Stimulated activated CD4-positive, alpha-beta T cell treated with anti-CD3 and anti-CD28 coated beads, Interleukin-15, amount 100 ng/mL, for 48 hours (primary cell): Measurements from ENCODE around the gene KANK3.
A peak's percentile ranks its signal among the peaks of the same experiment; 100 is the strongest.
"Not testable (repeated sequence)": the region's sequence is repeated elsewhere in the genome, so short reads cannot be mapped to it uniquely, and the experiment has no call there.

ENCODE experiments used
- DNase-seq, 2 donors: peaks; one replicate each; pipeline ENCODE4 v3.0.0-alpha.2; 2020; ENCODE audit warnings: low read depth in 2 of 2

The KANK3 gene

GRCh38 chr19:8318835-8319234 lies 24.2 kb downstream of the KANK3 start:
- not testable (repeated sequence) for DNase-seq

DNA sequence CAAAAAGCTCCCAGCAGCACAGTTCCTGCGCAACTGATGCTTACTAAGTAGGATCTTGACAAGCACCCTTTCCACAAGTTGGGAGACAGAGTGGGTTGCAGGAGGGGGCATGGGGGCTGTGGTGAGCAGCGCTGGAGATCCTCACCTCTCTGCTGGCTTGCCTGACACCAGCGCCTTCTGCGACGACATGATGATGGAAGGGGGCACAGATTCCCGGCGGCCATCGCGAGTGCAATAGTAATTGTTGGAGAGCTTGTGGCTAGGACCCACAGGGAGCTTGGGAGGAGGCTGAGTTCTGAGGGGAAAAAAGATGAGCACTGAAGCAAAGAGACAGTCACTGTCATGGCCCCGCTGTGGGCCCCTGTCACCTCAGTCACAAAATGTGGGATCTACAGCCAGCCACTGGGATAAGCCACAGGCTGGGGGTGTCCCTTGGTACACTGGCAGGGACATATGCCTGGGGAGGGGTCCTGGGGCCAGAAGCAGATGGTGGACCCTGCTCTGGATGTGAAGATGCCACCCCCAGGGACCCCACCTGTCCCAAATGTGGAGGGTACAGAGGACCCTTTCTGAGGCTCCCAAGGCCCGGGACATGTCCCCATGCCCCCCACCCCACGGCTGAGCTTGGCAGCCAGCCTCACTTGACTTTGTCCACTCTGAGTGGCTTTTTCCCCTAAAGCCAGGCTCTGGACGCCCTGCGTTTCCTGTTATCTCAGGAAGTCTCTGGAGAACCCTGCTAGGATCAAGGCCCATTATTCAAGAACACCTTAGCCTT lies 26.5 kb downstream of the KANK3 start:
- DNase-seq = no peak

- DNase-seq = not testable (repeated sequence)
Measured at GRCh38 chr19:8314981-8315640, 28.0 kb downstream of the KANK3 start.

- no peak for DNase-seq
Measured at GRCh38 chr19:8311461-8312260, 31.4 kb downstream of the KANK3 start.

DNA sequence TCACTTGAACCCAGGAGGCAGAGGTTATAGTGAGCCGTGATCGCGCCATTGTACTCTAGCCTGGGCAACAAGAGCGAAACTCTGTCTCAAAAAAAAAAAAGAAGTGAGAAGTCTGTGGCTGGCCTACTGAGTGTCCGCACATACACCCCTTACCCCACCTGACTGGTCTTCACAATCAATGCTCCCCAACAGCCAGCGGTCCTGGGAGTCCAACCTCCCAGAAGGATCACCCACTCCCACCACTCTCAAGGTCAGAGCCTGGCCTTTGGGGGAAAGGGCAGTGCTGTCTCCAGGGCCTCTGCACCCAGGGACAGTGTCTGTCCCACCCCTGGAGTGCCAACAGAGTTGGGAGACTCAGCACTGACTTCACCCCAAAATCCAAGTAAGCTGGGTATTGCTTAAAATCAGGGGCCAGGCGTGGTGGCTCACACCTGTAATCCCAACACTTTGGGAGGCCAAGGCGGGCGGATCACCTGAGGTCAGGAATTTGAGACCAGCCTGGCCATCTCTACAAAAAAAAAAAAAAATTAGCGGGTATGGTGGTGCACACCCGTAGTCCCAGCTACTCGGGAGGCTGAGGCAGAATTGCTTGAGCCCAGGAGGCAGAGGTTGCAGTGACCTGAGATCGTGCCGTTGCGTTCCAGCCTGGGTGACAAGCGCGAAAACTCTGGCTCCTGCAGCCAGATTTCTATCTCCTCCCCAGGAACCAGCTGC lies 32.6 kb downstream of the KANK3 start:
- no peak for DNase-seq

DNA sequence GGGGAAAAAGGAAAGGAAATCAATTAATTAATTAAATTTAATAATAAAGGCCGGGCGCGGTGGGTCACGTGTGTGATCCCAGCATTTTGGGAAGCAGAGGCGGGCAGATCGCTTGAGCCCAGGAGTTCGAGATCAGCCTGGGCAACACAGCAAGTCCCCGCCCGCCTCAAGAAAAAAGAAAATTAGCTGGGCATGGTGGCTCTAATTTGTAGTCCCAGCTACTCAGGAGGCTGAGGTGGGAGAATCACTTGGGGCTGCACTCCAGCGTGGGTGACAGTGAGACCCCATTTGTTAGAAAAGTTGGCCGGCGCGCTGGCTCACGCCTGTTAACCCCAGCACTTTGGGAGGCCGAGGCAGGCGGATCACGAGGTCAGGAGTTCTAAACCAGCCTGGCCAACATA lies 34.2 kb downstream of the KANK3 start:
- DNase-seq = no peak

GRCh38 chr19:8307965-8308866 lies 34.8 kb downstream of the KANK3 start, which contains the start of gene CD320:
TSS of gene CD320 (minus strand) at chr19:8308358. CDS start at chr19:8308290, 68 bp downstream.
- peak; percentile 81 to 83 for DNase-seq

GRCh38 chr19:8307400-8307964 lies 35.6 kb downstream of the KANK3 start:
- DNase-seq = no peak

GRCh38 chr19:8306235-8307054 lies 36.6 kb downstream of the KANK3 start:
- DNase-seq = no peak

DNA sequence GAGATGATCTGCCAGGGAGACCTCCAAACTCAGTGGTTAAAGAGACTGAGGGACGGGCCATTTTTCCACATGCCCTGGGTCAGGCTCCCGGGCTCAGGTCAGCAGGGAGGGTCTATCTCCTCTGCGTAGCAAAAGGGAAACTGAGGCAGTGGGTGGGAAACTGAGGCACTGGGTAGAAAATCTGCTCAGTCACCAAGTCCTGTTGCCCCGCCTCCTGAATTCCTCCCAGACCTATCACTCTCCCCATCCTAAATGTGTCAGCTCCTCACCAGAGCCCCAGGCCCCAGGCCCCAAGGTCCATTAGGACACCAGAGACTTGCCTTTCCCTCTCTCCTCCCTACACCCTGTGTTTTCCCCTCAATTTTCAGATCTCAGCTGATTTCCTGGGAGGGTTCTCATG lies 37.3 kb downstream of the KANK3 start:
- no peak for DNase-seq

DNA sequence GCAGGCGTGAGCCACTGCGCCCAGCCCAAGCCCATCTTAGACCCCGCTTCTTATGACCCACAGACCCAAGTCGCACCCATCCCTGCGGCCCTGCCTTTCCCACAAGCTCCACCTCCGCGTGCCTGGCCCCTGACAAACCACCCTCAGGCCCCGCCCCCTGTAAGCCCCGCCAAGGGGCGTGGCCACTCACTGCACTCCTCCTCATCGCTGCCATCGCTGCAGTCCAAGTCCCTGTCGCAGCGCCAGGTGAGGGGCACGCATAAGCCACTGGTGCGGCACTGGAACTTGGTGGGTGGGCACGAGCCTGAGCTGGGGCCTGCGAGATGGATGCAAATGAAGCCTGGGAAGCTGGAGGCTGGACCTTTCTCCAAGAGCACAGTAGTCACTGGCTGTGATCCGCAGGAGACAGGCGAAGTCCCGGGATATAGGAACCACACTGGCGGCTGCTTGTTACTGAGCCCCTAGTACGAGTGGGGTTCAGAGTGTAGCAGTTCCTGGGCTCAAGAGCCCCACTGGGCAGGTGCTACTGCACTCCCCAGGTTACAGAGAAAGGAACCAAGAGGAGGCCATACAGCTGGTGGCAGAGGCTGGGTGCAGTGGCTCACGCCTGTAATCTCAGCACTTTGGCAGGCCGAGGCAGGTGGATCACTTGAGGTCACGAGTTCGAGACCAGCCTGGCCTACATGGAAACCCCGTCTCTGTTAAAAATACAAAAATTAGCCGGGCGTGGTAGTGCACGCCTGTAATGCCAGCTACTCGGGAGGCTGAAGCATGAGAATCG lies 38.0 kb downstream of the KANK3 start:
- DNase-seq = peak in 1 of 2 donors; percentile 22

GRCh38 chr19:8302734-8303133 lies 40.3 kb downstream of the KANK3 start:
- DNase-seq = no peak

GRCh38 chr19:8302357-8302691 lies 40.7 kb downstream of the KANK3 start:
- DNase-seq = no peak

DNA sequence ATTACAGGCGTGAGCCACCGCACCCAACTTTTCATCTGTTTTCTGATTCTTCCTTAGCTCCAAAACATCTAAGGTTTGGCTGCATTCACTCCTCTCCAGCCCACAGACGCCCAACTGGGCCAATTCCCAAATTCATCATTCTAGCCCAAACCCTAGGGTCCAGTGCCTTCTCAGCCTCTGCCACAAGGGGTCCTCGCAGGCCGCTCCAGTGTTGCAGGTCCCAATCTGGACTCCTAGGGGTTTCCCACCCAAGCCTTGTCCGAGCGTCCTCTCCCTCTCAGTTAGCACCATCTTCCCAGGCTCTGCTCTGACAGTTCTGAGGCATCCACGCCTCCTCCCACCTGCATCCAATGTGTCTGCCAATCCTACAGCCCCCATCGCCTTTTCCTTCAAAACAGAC lies 51.7 kb downstream of the KANK3 start:
- not testable (repeated sequence) for DNase-seq

DNA sequence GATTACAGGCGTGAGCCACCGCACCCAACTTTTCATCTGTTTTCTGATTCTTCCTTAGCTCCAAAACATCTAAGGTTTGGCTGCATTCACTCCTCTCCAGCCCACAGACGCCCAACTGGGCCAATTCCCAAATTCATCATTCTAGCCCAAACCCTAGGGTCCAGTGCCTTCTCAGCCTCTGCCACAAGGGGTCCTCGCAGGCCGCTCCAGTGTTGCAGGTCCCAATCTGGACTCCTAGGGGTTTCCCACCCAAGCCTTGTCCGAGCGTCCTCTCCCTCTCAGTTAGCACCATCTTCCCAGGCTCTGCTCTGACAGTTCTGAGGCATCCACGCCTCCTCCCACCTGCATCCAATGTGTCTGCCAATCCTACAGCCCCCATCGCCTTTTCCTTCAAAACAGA lies 66.6 kb downstream of the KANK3 start:
- DNase-seq = not testable (repeated sequence)
